OCI-LY3 (cell line): Measurements from ENCODE around the gene OR7G1.
"Not testable (repeated sequence)": the region's sequence is repeated elsewhere in the genome, so short reads cannot be mapped to it uniquely, and the experiment has no call there.

Experiments
- H2AFZ ChIP-seq: fragments of 200-600, 300-600 bp; shearing (Covaris generic); 2 replicates; pipeline ENCODE4 v1.6.0; 2014; ENCODE audit warnings: antibody characterized with exemption, low read depth, low read length
- H3K27ac ChIP-seq: fragments of 200-600, 300-600 bp; sonication (generic); 2 replicates; pipeline ENCODE4 v1.5.1; 2014; ENCODE audit warnings: mild to moderate bottlenecking, low read length, moderate library complexity, mixed read lengths
- H3K27me3 ChIP-seq: fragments of 200-600, 300-600 bp; sonication (generic); 2 replicates; pipeline ENCODE4 v1.6.1; 2014; ENCODE audit warnings: low read depth, low read length, mixed read lengths
- H3K36me3 ChIP-seq: fragments of 200-600, 300-600 bp; sonication (generic); replicated peaks from 2 replicates; pipeline ENCODE3; 2014; ENCODE audit warnings: low read depth, low read length, mixed read lengths
- H3K4me1 ChIP-seq: fragments of 300-600, 200-600 bp; sonication (generic); 2 replicates; pipeline ENCODE4 v1.6.1; 2014; ENCODE audit warnings: low read length, mixed read lengths
- H3K4me2 ChIP-seq: fragments of 200-600, 300-600 bp; sonication (generic); 2 replicates; pipeline ENCODE4 v1.6.1; 2014; ENCODE audit warnings: low read length, mixed read lengths
- H3K4me3 ChIP-seq: fragments of 300-600, 200-600 bp; sonication (generic); 2 replicates; pipeline ENCODE4 v1.5.1; 2014; ENCODE audit warnings: antibody characterized with exemption, mild to moderate bottlenecking, low read length, moderate library complexity
- H3K79me2 ChIP-seq: fragments of 300-600, 200-600 bp; shearing (Covaris generic); 2 replicates; pipeline ENCODE4 v1.6.1; 2014; ENCODE audit warnings: mild to moderate bottlenecking, low read length, mixed read lengths
- H3K9ac ChIP-seq: fragments of 300-600, 200-600 bp; shearing (Covaris generic); 2 replicates; pipeline ENCODE4 v1.6.0; 2014; ENCODE audit warnings: mild to moderate bottlenecking, low read length, moderate library complexity
- H3K9me3 ChIP-seq: fragments of 200-600, 300-600 bp; shearing (Covaris generic); 2 replicates; pipeline ENCODE4 v1.6.1; 2014; ENCODE audit warnings: low read length, mixed read lengths; ENCODE audit not compliant: insufficient read depth
- H4K20me1 ChIP-seq: fragments of 200-600, 300-600 bp; sonication (generic); 2 replicates; pipeline ENCODE4 v1.6.1; 2016; ENCODE audit warnings: low read length, mixed read lengths; ENCODE audit not compliant: insufficient read depth
- CTCF ChIP-seq: fragments of 200-600, 300-600 bp; sonication (generic); IDR thresholded peaks from 2 replicates; pipeline ENCODE4 v1.5.1; 2014; ENCODE audit warnings: antibody characterized with exemption, low read length, low read depth
- EZH2phosphoT487 ChIP-seq: fragments of 200-600 bp; shearing (Covaris generic); IDR thresholded peaks from 2 replicates; pipeline ENCODE4 v1.6.1; 2018; ENCODE audit warnings: antibody characterized with exemption, mixed run types, low read depth

The OR7G1 gene

DNA sequence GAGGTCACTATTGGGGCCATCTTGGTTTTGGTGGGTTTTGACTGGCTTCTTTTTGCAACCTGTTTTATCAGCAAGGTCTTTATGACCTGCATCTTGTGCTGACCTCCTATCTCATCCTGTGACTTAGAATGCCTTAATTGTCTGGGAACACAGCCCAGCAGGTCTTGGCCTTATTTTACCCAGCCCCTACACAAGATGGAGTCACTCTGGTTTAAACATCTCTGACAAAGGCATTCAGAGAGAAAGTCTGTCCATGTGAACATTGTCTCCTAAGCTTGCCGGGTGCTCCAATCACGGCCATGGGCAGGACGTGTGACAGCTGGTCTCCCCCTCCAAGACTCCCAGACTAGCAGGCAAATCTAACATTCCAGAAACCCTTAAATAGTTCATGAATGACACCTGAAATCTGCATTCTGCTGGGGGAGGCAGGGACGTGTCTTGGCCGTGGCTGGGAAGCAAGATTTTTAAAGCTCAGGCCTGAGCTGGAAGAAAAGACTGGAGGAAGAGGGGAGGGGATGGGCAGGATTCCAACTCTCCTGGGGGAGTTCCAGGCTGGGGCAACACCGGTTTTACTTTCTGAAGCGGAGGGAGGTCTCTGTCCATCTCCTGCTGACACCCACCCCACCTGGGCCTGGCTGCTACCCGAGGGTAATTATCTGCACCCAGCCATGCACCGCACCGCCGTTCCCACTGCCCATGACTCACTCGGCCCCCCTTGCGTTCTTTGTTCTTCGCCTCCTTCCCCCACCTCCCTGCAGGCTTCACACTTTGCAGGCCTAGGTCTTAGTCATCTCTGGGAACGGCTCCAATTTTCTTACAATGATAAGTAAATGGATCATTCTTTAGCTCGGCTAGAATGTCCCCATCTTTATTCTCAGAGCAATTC is 40.3 kb downstream of the OR7G1 start:
- Histone ChIP-seq H4K20me1 (no peaks in the 10 kb centered on the region), H3K36me3 (no peaks in the 10 kb centered on the region), H3K4me1 (no peaks in the 10 kb centered on the region), H2AFZ (no peak overlapping the region), H3K79me2 (no peaks in the 10 kb centered on the region), H3K9me3 (no peaks in the 10 kb centered on the region), H3K9ac (no peak overlapping the region), H3K4me2 (no peak overlapping the region), H3K27ac (no peak overlapping the region), H3K4me3 (no peak overlapping the region), H3K27me3 (no peaks in the 10 kb centered on the region)
- TF ChIP-seq CTCF (no peak), EZH2phosphoT487 (no peak)

- no peaks in the 10 kb centered on the region for H3K27me3 ChIP-seq
- no peak overlapping the region for H3K9ac ChIP-seq
- no peak overlapping the region for H2AFZ ChIP-seq
- no peaks in the 10 kb centered on the region for H3K36me3 ChIP-seq
- TF ChIP-seq CTCF: no peak
- no peak for TF ChIP-seq EZH2phosphoT487
- no peak overlapping the region for H3K4me2 ChIP-seq
- H4K20me1 ChIP-seq: no peaks in the 10 kb centered on the region
- no peaks in the 10 kb centered on the region for H3K4me1 ChIP-seq
- H3K4me3 ChIP-seq: no peak overlapping the region
- H3K79me2 ChIP-seq: no peaks in the 10 kb centered on the region
- no peaks in the 10 kb centered on the region for H3K9me3 ChIP-seq
- H3K27ac ChIP-seq: no peak overlapping the region
Measured at GRCh38 chr19:9073806-9074205, 41.8 kb downstream of the OR7G1 start.

DNA sequence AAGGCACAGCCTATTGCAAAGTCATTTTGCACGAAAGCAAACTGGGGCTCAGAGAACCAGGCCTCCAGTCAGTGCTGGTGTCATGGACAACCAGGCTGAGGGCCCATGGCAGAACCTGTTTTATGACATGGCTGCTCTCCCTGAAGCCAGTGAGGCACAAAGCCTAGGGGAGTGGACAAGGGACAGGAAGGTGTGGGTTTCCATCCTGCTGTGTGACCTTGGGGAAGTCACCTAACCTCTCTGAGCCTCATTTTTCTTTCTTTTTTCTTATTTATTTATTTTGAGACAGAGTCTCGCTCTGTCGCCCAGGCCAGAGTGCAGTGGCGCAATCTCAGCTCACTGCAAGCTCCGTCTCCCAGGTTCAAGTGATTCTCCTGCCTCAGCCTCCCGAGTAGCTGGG is 43.8 kb downstream of the OR7G1 start:
- not testable (repeated sequence) for H3K4me3 ChIP-seq, H3K27me3 ChIP-seq, H3K27ac ChIP-seq, H3K9me3 ChIP-seq, H3K4me1 ChIP-seq, H3K79me2 ChIP-seq, H2AFZ ChIP-seq, H3K4me2 ChIP-seq, H3K36me3 ChIP-seq, H4K20me1 ChIP-seq, H3K9ac ChIP-seq

GRCh38 chr19:9070066-9070465 is 45.5 kb downstream of the OR7G1 start:
- H3K79me2 ChIP-seq: no peaks in the 10 kb centered on the region
- TF ChIP-seq CTCF (no peak), EZH2phosphoT487 (no peak)
- no peaks in the 10 kb centered on the region for H3K36me3 ChIP-seq
- no peaks in the 10 kb centered on the region for H4K20me1 ChIP-seq
- H3K9me3 ChIP-seq: no peaks in the 10 kb centered on the region
- no peak overlapping the region for H3K4me3 ChIP-seq
- H3K27ac ChIP-seq: no peak overlapping the region
- no peak overlapping the region for H3K9ac ChIP-seq
- no peak overlapping the region for H2AFZ ChIP-seq
- H3K4me1 ChIP-seq: no peaks in the 10 kb centered on the region
- H3K27me3 ChIP-seq: no peaks in the 10 kb centered on the region
- no peak overlapping the region for H3K4me2 ChIP-seq
